ENCODE results near the gene TBX4. TPM values are rescaled to one million over a fixed set of nuclear protein-coding genes. Genes with fewer than 3 reads are reported as not detected.

Gene TBX4
- polyA plus RNA-seq, 2 of the 4 experiments (the other 2 are of a cell fraction): 0.17 to 0.18 TPM

DNA sequence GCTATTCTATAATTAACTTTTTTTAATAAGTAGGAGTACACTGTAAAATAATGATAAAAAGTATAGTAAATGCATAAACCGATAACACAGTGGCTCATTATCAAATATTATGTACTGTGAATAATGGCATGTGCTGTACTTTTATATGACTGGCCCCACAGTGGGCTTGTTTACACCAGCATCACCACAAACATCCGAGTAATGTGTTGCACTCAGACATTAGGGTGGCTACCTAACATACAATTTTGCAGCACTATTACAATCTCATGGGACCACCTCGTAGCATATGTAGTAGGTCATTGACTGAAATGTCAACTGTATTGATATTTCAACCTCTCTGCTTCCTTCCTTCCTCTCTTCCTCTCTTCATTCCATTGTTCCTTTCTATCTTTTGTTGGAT, 51.7 kb downstream of the TBX4 start:
- FAIRE-seq (no peak), DNase-seq (ENCODE audit: low read depth in 1 of 2, low spot score in 1 of 2) (no peak), ATAC-seq (no peak)
- Histone ChIP-seq H3K27ac (no peak overlapping the region), H3K9me3 (no peaks in the 10 kb centered on the region), H3K4me2 (no peak overlapping the region), H3K4me3 (no peak overlapping the region), H3K4me1 (peaks cover 13% of the 10 kb centered on the region)
- no peak for TF ChIP-seq GATA3 (IDR thresholded peaks at IDR 0.05; ENCODE audit: borderline replicate concordance)
- POLR2A ChIA-PET: no interaction called here
- CTCF ChIA-PET: interaction anchor here (1.3 kb wide), 1 partner anchor 7 kb away, joined by 4 read pairs; no protein-coding TSS in a partner anchor
- WGBS (ENCODE audit: missing lambda C conversion rate): 56% methylated on average over 3 of the region's 3 CpGs

DNA sequence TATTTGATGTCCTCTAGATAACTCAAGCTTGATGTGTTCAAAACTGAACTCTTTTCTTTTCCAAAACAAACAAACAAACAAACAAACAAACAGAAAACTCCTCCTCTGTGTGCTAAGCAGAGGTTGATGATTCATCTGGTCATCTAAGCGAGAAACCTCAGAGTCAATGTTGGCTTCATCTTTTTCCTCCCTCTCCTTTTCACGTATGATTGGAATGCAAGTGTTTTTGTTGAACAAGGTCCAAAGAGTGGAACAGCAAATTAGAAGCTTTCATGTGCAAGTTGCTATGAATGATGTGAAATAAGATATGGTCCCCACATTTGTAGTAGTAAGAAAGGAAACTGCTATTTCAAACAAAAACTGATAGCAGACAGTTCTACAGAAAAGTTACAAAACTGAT, 52.5 kb downstream of the TBX4 start:
- peak; percentile 81 for FAIRE-seq
- WGBS (ENCODE audit: missing lambda C conversion rate): 16% methylated on average over 2 of the region's 2 CpGs
- Histone ChIP-seq H3K4me2 (peak overlapping the region; percentile 59), H3K9me3 (no peaks in the 10 kb centered on the region), H3K4me1 (peaks cover 12% of the 10 kb centered on the region), H3K4me3 (no peak overlapping the region), H3K27ac (no peak overlapping the region)
- peak; percentile 34 to 44 for DNase-seq (ENCODE audit: low read depth in 1 of 2, low spot score in 1 of 2)
- TF ChIP-seq, protein P1, sequence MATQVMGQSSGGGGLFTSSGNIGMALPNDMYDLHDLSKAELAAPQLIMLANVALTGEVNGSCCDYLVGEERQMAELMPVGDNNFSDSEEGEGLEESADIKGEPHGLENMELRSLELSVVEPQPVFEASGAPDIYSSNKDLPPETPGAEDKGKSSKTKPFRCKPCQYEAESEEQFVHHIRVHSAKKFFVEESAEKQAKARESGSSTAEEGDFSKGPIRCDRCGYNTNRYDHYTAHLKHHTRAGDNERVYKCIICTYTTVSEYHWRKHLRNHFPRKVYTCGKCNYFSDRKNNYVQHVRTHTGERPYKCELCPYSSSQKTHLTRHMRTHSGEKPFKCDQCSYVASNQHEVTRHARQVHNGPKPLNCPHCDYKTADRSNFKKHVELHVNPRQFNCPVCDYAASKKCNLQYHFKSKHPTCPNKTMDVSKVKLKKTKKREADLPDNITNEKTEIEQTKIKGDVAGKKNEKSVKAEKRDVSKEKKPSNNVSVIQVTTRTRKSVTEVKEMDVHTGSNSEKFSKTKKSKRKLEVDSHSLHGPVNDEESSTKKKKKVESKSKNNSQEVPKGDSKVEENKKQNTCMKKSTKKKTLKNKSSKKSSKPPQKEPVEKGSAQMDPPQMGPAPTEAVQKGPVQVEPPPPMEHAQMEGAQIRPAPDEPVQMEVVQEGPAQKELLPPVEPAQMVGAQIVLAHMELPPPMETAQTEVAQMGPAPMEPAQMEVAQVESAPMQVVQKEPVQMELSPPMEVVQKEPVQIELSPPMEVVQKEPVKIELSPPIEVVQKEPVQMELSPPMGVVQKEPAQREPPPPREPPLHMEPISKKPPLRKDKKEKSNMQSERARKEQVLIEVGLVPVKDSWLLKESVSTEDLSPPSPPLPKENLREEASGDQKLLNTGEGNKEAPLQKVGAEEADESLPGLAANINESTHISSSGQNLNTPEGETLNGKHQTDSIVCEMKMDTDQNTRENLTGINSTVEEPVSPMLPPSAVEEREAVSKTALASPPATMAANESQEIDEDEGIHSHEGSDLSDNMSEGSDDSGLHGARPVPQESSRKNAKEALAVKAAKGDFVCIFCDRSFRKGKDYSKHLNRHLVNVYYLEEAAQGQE (IDR thresholded peaks at IDR 0.05): no peak
- peak; percentile 38; the same call in 1 of the 2 replicates for TF ChIP-seq GATA3 (IDR thresholded peaks at IDR 0.05; ENCODE audit: borderline replicate concordance)
- no peak for TF ChIP-seq BHLHE40 (IDR thresholded peaks at IDR 0.05; ENCODE audit: low read depth, low read length)
- TF ChIP-seq KDM5A (IDR thresholded peaks at IDR 0.05): no peak
- TF ChIP-seq, protein P2, sequence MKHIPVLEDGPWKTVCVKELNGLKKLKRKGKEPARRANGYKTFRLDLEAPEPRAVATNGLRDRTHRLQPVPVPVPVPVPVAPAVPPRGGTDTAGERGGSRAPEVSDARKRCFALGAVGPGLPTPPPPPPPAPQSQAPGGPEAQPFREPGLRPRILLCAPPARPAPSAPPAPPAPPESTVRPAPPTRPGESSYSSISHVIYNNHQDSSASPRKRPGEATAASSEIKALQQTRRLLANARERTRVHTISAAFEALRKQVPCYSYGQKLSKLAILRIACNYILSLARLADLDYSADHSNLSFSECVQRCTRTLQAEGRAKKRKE (CRISPR knock-in tag; IDR thresholded peaks at IDR 0.05; ENCODE audit: low read depth): no peak
- no peak for TF ChIP-seq FOSL2 (IDR thresholded peaks at IDR 0.05)
- peak; percentile 24; the same call in 1 of the 2 replicates for TF ChIP-seq FOSL2 (CRISPR knock-in tag; IDR thresholded peaks at IDR 0.05)
- POLR2A ChIA-PET: no interaction called here
- ATAC-seq: peak in 1 of 2 experiments; percentile 75; a peak in 3 of 6 replicates
- CTCF ChIA-PET: no interaction called here

DNA sequence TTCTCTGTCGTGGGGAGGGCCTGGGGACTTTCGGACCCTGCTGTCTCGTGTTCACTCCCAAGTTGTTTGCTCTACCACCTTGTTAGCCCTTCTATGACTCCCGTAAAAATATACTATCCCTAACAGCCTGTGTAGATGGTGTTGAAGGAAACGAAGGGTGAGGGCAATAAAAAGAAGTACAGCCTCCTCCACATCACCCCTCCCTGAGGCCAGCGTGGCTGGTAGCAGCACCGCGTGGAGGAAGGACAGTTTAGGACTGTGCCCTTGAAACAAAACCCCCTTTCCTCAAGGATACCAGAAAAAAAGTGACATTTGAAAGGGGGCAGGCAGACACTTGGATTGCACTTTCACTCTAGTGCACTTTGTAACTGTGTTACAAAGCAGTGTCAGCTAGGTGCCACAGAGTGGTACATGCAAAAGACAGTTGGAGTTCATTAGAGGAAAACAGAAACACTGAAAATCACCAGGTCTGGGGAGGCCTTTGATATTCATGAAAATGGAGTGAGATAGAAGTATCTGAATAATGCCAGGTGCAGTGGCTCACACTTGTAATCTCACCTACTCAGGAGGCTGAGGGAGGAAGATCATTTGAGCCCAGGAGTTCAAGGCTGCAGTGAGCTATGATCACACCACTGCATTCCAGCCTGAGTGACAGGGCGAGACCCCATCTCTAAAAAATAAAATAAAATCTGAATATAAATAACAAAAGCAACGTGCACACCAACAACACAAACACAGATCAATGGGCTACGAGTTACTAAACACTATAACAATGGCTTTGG, 53.8 kb downstream of the TBX4 start:
- Histone ChIP-seq H3K4me3 (no peak overlapping the region), H3K4me2 (no peak overlapping the region), H3K4me1 (peaks cover 12% of the 10 kb centered on the region), H3K27ac (no peak overlapping the region), H3K9me3 (no peaks in the 10 kb centered on the region)
- DNase-seq (ENCODE audit: low read depth in 1 of 2, low spot score in 1 of 2) (no peak), ATAC-seq (no peak), FAIRE-seq (no peak)
- TF ChIP-seq, protein P3, sequence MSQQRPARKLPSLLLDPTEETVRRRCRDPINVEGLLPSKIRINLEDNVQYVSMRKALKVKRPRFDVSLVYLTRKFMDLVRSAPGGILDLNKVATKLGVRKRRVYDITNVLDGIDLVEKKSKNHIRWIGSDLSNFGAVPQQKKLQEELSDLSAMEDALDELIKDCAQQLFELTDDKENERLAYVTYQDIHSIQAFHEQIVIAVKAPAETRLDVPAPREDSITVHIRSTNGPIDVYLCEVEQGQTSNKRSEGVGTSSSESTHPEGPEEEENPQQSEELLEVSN (IDR thresholded peaks at IDR 0.05; ENCODE audit: borderline replicate concordance, low read depth): no peak
- TF ChIP-seq CBX2 (IDR thresholded peaks at IDR 0.05; ENCODE audit: borderline replicate concordance, low read depth) (no peak), CHD4 (IDR thresholded peaks at IDR 0.05; ENCODE audit: borderline replicate concordance) (no peak), SMC3 (IDR thresholded peaks at IDR 0.05) (no peak), HOXB13 (CRISPR knock-in tag; IDR thresholded peaks at IDR 0.05; ENCODE audit: low read depth) (no peak), EHMT2 (IDR thresholded peaks at IDR 0.05; ENCODE audit: low read depth) (no peak), EP300 (IDR thresholded peaks at IDR 0.05) (no peak), ZFP36 (IDR thresholded peaks at IDR 0.05; ENCODE audit: borderline replicate concordance, partially characterized antibody) (no peak)
- TF ChIP-seq, protein P4, sequence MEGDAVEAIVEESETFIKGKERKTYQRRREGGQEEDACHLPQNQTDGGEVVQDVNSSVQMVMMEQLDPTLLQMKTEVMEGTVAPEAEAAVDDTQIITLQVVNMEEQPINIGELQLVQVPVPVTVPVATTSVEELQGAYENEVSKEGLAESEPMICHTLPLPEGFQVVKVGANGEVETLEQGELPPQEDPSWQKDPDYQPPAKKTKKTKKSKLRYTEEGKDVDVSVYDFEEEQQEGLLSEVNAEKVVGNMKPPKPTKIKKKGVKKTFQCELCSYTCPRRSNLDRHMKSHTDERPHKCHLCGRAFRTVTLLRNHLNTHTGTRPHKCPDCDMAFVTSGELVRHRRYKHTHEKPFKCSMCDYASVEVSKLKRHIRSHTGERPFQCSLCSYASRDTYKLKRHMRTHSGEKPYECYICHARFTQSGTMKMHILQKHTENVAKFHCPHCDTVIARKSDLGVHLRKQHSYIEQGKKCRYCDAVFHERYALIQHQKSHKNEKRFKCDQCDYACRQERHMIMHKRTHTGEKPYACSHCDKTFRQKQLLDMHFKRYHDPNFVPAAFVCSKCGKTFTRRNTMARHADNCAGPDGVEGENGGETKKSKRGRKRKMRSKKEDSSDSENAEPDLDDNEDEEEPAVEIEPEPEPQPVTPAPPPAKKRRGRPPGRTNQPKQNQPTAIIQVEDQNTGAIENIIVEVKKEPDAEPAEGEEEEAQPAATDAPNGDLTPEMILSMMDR (IDR thresholded peaks at IDR 0.05): no peak
- TF ChIP-seq, protein P5, sequence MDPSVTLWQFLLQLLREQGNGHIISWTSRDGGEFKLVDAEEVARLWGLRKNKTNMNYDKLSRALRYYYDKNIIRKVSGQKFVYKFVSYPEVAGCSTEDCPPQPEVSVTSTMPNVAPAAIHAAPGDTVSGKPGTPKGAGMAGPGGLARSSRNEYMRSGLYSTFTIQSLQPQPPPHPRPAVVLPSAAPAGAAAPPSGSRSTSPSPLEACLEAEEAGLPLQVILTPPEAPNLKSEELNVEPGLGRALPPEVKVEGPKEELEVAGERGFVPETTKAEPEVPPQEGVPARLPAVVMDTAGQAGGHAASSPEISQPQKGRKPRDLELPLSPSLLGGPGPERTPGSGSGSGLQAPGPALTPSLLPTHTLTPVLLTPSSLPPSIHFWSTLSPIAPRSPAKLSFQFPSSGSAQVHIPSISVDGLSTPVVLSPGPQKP (IDR thresholded peaks at IDR 0.05; ENCODE audit: low read depth, low read length): no peak
- WGBS (ENCODE audit: missing lambda C conversion rate): 66% methylated on average over 11 of the region's 11 CpGs
- ChIA-PET CTCF (no interaction called here), POLR2A (no interaction called here)

All from A549 (cell line).